Measurements from ENCODE around the gene XPNPEP2.

- TF ChIP-seq NRF1 (IDR thresholded peaks at IDR 0.05; ENCODE audit: low read depth, low read length): no peak
- peak in 1 of 2 experiments; percentile 76; a peak in 2 of 4 replicates for TF ChIP-seq EP300 (IDR thresholded peaks at IDR 0.05; ENCODE audit: borderline replicate concordance in 1 of 2, low read depth in 1 of 2, low read length in 1 of 2)
- no peak for TF ChIP-seq YY1 (IDR thresholded peaks at IDR 0.05; ENCODE audit: low read depth)
- TF ChIP-seq CTCF (IDR thresholded peaks at IDR 0.05): no peak
- no peak for TF ChIP-seq RFX5 (IDR thresholded peaks at IDR 0.05; ENCODE audit: low read length)
- no peak for TF ChIP-seq FOXJ3 (CRISPR knock-in tag; IDR thresholded peaks at IDR 0.05)
- no peak for TF ChIP-seq JUND (IDR thresholded peaks at IDR 0.05)
- peak; percentile 23 for TF ChIP-seq RAD21 (IDR thresholded peaks at IDR 0.05; ENCODE audit: low read length)
- TF ChIP-seq POLR2AphosphoS5 (IDR thresholded peaks at IDR 0.05; ENCODE audit: low read depth, low read length): no peak
- no peak for TF ChIP-seq TAF1 (IDR thresholded peaks at IDR 0.05; ENCODE audit: borderline replicate concordance, low read depth, low read length)
- no peak for TF ChIP-seq SMC3 (IDR thresholded peaks at IDR 0.05; ENCODE audit: low read depth, low read length)
- TF ChIP-seq SIN3A (IDR thresholded peaks at IDR 0.05; ENCODE audit: borderline replicate concordance, low read depth, low read length): no peak
- no peak for TF ChIP-seq REST (IDR thresholded peaks at IDR 0.05; ENCODE audit: low read depth, low read length)
- TF ChIP-seq RXRA (IDR thresholded peaks at IDR 0.05; ENCODE audit: borderline replicate concordance, low read depth): no peak
Measured at GRCh38 chrX:129738466-129739308, at the start of gene XPNPEP2.

Data from SK-N-SH (cell line).